ENCODE measurements around the gene GNB3.

DNA sequence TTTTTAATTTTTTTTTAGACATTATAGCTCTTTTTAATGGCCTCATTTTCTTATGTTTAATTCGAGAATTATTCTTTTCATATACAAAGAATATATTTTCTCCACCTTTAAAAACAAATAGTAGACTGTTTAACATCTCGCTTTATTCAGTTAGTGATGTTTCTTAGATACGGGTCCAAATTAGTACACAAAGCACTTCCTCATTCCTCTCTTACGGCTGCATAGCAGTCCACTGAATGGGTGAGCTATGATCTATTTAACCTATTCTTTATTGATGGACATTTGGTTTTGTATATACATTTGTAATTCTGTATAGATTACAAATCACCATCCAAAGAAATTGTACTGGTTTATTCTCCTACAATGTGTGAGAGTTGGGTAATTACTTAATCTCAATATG is 27.4 kb upstream of the GNB3 start:
- TF ChIP-seq, protein P1, sequence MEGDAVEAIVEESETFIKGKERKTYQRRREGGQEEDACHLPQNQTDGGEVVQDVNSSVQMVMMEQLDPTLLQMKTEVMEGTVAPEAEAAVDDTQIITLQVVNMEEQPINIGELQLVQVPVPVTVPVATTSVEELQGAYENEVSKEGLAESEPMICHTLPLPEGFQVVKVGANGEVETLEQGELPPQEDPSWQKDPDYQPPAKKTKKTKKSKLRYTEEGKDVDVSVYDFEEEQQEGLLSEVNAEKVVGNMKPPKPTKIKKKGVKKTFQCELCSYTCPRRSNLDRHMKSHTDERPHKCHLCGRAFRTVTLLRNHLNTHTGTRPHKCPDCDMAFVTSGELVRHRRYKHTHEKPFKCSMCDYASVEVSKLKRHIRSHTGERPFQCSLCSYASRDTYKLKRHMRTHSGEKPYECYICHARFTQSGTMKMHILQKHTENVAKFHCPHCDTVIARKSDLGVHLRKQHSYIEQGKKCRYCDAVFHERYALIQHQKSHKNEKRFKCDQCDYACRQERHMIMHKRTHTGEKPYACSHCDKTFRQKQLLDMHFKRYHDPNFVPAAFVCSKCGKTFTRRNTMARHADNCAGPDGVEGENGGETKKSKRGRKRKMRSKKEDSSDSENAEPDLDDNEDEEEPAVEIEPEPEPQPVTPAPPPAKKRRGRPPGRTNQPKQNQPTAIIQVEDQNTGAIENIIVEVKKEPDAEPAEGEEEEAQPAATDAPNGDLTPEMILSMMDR (conservative IDR thresholded peaks at IDR 0.05; ENCODE audit: low read depth, low read length): no peak
- no peak for TF ChIP-seq EZH2 (IDR thresholded peaks at IDR 0.05; ENCODE audit: borderline replicate concordance, low read depth, low read length, poor library complexity, severe bottlenecking)

Data from A673 (cell line).